ENCODE data around the gene SIL1. TPM values are rescaled to one million over a fixed set of nuclear protein-coding genes. Genes with fewer than 3 reads are reported as not detected.

The SIL1 gene
- total and polyA plus RNA-seq, 2 of the 8 experiments (the other 6 are each of a cell fraction or from before 2014, with no cell fraction given), result 8.3 to 12.8 TPM

DNA sequence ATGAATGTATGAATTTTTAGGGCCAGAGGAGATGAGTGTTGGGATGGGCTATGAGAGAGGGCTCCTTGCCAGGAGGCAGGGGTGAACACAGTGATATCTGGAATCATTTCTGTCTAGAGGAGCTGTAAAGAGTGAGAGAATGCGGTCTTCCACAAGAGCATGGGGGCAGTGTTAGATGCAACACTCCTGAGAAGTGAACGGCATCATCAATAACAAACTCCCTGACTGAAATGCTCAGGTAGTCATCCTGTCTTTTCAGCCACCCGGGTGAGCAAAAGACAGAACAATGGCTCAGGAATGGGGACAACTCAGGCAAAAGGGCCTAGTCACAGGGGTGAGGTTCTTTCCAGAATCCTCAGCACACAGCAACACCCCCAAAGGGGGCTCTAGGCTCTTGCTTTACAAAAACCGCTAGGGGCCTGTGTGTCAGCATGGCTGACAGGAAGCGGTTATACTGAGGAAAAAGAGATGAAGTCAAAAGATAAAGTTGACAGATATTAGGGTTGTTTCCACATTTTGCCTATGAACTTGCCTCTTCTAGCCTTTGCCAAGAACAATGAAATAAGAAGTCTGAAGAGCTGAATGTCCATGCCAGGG is 218.4 kb downstream of the SIL1 start (continued):
- TF ChIP-seq TEAD4 (IDR thresholded peaks at IDR 0.05; ENCODE audit: low read depth, low read length) (no peak), TCF12 (IDR thresholded peaks at IDR 0.05; ENCODE audit: low read depth, low read length) (no peak), CTBP2 (IDR thresholded peaks at IDR 0.05; ENCODE audit: borderline replicate concordance, insufficient read depth, insufficient read length, low read length) (no peak), RXRA (IDR thresholded peaks at IDR 0.05; ENCODE audit: insufficient read depth, low read depth, low read length) (no peak), EP300 (IDR thresholded peaks at IDR 0.05; ENCODE audit: borderline replicate concordance in 1 of 2, low read depth in 2 of 2, low read length in 2 of 2) (no peak), NRF1 (IDR thresholded peaks at IDR 0.05; ENCODE audit: low read depth, low read length) (no peak), RBBP5 (IDR thresholded peaks at IDR 0.05; ENCODE audit: borderline replicate concordance, low read depth, low read length) (no peak), MAFK (IDR thresholded peaks at IDR 0.05; ENCODE audit: low read depth, low read length) (no peak)
